ENCODE results near the gene ACTR8. TPM values are rescaled to one million over a fixed set of nuclear protein-coding genes. Genes with fewer than 3 reads are reported as not detected.

The ACTR8 gene
- total RNA-seq, 1 donor from 2014 or later: 16.8 TPM

DNA sequence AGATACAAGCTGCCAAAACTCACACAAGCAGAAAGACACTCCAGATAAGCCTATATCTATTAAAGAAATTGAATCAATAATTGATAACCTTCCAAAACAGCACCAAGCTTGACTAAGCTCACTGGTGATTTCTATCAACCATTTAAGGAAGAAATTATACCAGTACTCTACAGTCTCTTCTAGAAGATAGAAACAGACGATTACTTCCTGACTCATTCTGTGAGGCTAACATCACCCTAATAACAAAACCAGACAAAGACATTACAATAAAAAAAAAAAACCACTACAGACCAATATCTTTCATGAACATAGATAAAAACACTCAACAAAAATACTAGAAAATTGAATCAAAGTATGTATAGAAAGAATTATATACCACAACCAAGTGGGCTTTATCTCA, 55.9 kb downstream of the ACTR8 start:
- no peak for DNase-seq (ENCODE audit: low read depth)
- TF ChIP-seq CTCF (IDR thresholded peaks at IDR 0.05; ENCODE audit: insufficient read depth, low read length, severe bottlenecking): no peak
- H3K4me3 ChIP-seq (ENCODE audit: low read depth, low read length): no peak overlapping the region
- no peak for FAIRE-seq
- no peaks in the 10 kb centered on the region for H3K36me3 ChIP-seq (ENCODE audit: control insufficient read depth, insufficient read depth, low read length)
- no peaks in the 10 kb centered on the region for H3K27me3 ChIP-seq (ENCODE audit: control insufficient read depth, insufficient read depth, low read length)

GRCh38 chr3:53824795-53825194, 57.2 kb downstream of the ACTR8 start:
- DNase-seq (ENCODE audit: low read depth): no peak
- Histone ChIP-seq H3K4me3 (ENCODE audit: low read depth, low read length) (no peak overlapping the region), H3K27me3 (ENCODE audit: control insufficient read depth, insufficient read depth, low read length) (peaks cover 2% of the 10 kb centered on the region), H3K36me3 (ENCODE audit: control insufficient read depth, insufficient read depth, low read length) (no peaks in the 10 kb centered on the region)
- no peak for FAIRE-seq
- no peak for TF ChIP-seq CTCF (IDR thresholded peaks at IDR 0.05; ENCODE audit: insufficient read depth, low read length, severe bottlenecking)

DNA sequence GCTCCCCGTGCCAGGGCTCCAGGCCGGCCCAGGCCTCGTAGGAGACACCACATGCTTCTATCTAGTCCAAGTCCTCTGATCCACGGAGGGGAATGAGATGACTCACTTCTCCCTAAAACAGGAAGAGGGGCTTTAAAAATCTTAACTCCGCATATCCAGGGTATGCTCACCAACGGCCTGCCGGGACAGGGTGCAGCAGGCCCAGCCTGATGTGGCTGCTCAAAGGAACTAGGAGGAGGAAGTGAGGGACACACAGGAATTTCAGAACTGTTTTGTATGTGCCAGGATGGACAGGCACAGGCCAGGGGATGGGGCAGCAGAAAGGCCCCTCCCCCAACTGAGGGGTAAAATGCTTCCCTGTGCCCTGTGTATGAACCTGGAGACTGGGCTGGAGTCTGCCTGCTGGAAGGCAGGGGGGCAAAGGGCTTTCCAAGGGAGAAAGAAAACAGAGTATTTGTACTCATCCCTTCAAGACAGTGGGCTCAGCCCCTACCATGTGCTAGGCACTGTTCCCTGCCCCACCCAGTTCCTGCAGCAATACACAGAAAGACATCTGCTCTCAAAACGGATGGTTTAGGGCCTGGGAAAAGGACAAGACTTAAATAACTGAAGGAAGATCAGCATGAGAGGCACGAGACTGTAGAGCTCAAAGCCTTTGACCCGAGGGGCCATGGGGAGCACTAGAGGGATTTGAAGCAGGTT, 57.8 kb downstream of the ACTR8 start:
- H3K27me3 ChIP-seq (ENCODE audit: control insufficient read depth, insufficient read depth, low read length): peaks cover 2% of the 10 kb centered on the region
- DNase-seq (ENCODE audit: low read depth): no peak
- no peak for FAIRE-seq
- no peak overlapping the region for H3K4me3 ChIP-seq (ENCODE audit: low read depth, low read length)
- no peak for TF ChIP-seq CTCF (IDR thresholded peaks at IDR 0.05; ENCODE audit: insufficient read depth, low read length, severe bottlenecking)
- no peaks in the 10 kb centered on the region for H3K36me3 ChIP-seq (ENCODE audit: control insufficient read depth, insufficient read depth, low read length)

GRCh38 chr3:53823026-53823955, 58.7 kb downstream of the ACTR8 start:
- Histone ChIP-seq H3K27me3 (ENCODE audit: control insufficient read depth, insufficient read depth, low read length) (peaks cover 2% of the 10 kb centered on the region), H3K4me3 (ENCODE audit: low read depth, low read length) (no peak overlapping the region), H3K36me3 (ENCODE audit: control insufficient read depth, insufficient read depth, low read length) (no peaks in the 10 kb centered on the region)
- no peak for TF ChIP-seq CTCF (IDR thresholded peaks at IDR 0.05; ENCODE audit: insufficient read depth, low read length, severe bottlenecking)
- DNase-seq (ENCODE audit: low read depth) (no peak), FAIRE-seq (no peak)

DNA sequence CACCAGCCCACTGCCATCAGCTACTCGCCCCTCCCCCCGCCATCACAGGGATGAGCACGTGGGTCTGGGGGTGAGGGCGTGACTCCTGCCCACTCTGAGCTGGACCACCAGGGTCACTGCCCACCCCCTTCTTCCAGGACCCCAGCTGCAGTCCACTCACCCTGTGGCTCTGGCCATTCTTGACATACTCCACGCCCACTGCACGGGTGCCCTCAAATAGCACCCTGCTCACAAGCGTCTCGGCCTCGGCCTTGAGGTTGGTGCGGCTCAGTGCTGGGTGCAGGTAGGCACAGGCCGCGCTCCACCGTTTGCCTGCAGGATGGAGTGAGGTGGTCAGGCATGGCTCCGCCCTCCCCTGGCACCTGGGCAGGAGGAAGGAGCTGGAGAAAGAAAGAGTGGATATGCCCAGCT, 59.6 kb downstream of the ACTR8 start:
- TF ChIP-seq CTCF (IDR thresholded peaks at IDR 0.05; ENCODE audit: insufficient read depth, low read length, severe bottlenecking): no peak
- no peak overlapping the region for H3K4me3 ChIP-seq (ENCODE audit: low read depth, low read length)
- H3K36me3 ChIP-seq (ENCODE audit: control insufficient read depth, insufficient read depth, low read length): no peaks in the 10 kb centered on the region
- DNase-seq (ENCODE audit: low read depth) (no peak), FAIRE-seq (no peak)
- peaks cover 2% of the 10 kb centered on the region for H3K27me3 ChIP-seq (ENCODE audit: control insufficient read depth, insufficient read depth, low read length)

Data from bronchial epithelial cell (primary cell).